ENCODE measurements around the gene RASSF7.

DNA sequence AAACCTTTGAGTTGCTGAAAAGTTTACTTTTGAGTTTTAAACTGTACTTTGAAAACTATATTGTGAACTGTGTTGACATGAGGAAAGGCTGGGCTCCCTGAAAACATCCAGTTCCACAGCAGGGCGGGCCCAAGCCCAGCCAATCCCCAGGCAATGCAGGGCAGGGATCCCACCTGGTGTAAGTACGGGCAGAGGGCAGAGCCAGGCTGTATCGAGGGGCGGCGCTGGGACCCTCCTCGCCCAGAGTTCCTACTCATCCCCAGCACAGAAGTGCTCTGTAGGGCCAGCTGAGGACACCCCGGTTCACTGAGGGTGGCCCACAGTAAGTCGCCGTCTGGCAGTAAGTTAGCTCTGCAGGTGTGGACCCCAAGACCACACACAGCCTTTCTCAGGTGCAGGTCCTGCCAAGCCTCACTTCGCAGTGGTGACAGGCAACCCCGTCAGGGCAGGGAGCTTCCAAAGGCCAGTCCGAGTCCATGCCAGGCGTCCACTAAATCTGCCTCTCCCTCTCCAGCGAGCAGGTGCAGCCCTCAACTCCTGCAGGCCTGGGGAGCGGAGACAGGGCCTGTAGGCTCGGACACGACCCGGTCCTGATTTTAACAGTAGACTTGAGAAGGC, 6.3 kb downstream of the RASSF7 start:
- TF ChIP-seq, protein P1, sequence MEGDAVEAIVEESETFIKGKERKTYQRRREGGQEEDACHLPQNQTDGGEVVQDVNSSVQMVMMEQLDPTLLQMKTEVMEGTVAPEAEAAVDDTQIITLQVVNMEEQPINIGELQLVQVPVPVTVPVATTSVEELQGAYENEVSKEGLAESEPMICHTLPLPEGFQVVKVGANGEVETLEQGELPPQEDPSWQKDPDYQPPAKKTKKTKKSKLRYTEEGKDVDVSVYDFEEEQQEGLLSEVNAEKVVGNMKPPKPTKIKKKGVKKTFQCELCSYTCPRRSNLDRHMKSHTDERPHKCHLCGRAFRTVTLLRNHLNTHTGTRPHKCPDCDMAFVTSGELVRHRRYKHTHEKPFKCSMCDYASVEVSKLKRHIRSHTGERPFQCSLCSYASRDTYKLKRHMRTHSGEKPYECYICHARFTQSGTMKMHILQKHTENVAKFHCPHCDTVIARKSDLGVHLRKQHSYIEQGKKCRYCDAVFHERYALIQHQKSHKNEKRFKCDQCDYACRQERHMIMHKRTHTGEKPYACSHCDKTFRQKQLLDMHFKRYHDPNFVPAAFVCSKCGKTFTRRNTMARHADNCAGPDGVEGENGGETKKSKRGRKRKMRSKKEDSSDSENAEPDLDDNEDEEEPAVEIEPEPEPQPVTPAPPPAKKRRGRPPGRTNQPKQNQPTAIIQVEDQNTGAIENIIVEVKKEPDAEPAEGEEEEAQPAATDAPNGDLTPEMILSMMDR (IDR thresholded peaks at IDR 0.05), result no peak
- TF ChIP-seq EZH2 (IDR thresholded peaks at IDR 0.05; ENCODE audit: borderline replicate concordance, insufficient read depth, low read depth, low read length, poor library complexity, severe bottlenecking), result no peak

Measured in B cell (primary cell).